HEK293 (cell line): Measurements from ENCODE around the gene USP17L29.
"Not testable (repeated sequence)": the region's sequence is repeated elsewhere in the genome, so short reads cannot be mapped to it uniquely, and the experiment has no call there.

Experiments used
- PRDM6 ChIP-seq: fragments of 450-650 bp; formaldehyde crosslinking; IDR thresholded peaks from 2 replicates; pipeline ENCODE4 v1.5.1; 2017; ENCODE audit warnings: missing biosample characterization, missing genetic modification characterization
- ZNF174 ChIP-seq: fragments of 450-650 bp; formaldehyde crosslinking; IDR thresholded peaks from 2 replicates; pipeline ENCODE4 v1.5.0; 2017; ENCODE audit warnings: missing biosample characterization, mild to moderate bottlenecking, missing genetic modification characterization

GRCh38 chr4:9350866-9351265 is 2.6 kb upstream of the USP17L29 start:
- not testable (repeated sequence) for TF ChIP-seq PRDM6 (tag by site-specific recombination); ZNF174
